Measurements from ENCODE around the gene BFSP1.

Gene BFSP1

GRCh38 chr20:17530716-17531664, at the start of gene BFSP1:
Gene BFSP1, minus strand, starts transcription at chr20:17531379. Its CDS starts 50 bp downstream, at chr20:17531329.
- no peak for DNase-seq (ENCODE audit: low read depth, low spot score)

- no peak for DNase-seq (ENCODE audit: low read depth, low spot score)
Observed at GRCh38 chr20:17580895-17581294, 49.7 kb upstream of the BFSP1 start.

- no peak for DNase-seq (ENCODE audit: low read depth, low spot score)
Observed at GRCh38 chr20:17579369-17580039, 48.3 kb upstream of the BFSP1 start.

GRCh38 chr20:17576215-17576614, 45.0 kb upstream of the BFSP1 start:
- DNase-seq (ENCODE audit: low read depth, low spot score): no peak

GRCh38 chr20:17573463-17573862, 42.3 kb upstream of the BFSP1 start:
- no peak for DNase-seq (ENCODE audit: low read depth, low spot score)

GRCh38 chr20:17572034-17572638, 41.0 kb upstream of the BFSP1 start:
- DNase-seq (ENCODE audit: low read depth, low spot score): no peak

GRCh38 chr20:17571153-17571527, 40.0 kb upstream of the BFSP1 start:
- DNase-seq (ENCODE audit: low read depth, low spot score): no peak

GRCh38 chr20:17570347-17571152, 39.4 kb upstream of the BFSP1 start:
- DNase-seq (ENCODE audit: low read depth, low spot score): no peak

GRCh38 chr20:17569616-17570346, 38.6 kb upstream of the BFSP1 start, which contains the start of gene DSTN:
Gene DSTN, plus strand, starts transcription at chr20:17570075. Its CDS starts 134 bp downstream, at chr20:17570209.
- DNase-seq (ENCODE audit: low read depth, low spot score): peak; percentile 87

GRCh38 chr20:17568972-17569521, 37.9 kb upstream of the BFSP1 start:
- DNase-seq (ENCODE audit: low read depth, low spot score): peak; percentile 20

- DNase-seq (ENCODE audit: low read depth, low spot score): no peak
Observed at GRCh38 chr20:17568045-17568788, 37.0 kb upstream of the BFSP1 start.

- DNase-seq (ENCODE audit: low read depth, low spot score): no peak
Observed at GRCh38 chr20:17566345-17566744, 35.2 kb upstream of the BFSP1 start.

- DNase-seq (ENCODE audit: low read depth, low spot score): no peak
Observed at GRCh38 chr20:17565169-17565845, 34.1 kb upstream of the BFSP1 start.

- DNase-seq (ENCODE audit: low read depth, low spot score): no peak
Observed at GRCh38 chr20:17562804-17563305, 31.7 kb upstream of the BFSP1 start.

- DNase-seq (ENCODE audit: low read depth, low spot score): no peak
Observed at GRCh38 chr20:17560344-17561074, 29.3 kb upstream of the BFSP1 start.

- no peak for DNase-seq (ENCODE audit: low read depth, low spot score)
Observed at GRCh38 chr20:17559338-17559737, 28.2 kb upstream of the BFSP1 start.

- no peak for DNase-seq (ENCODE audit: low read depth, low spot score)
Observed at GRCh38 chr20:17558941-17559304, 27.7 kb upstream of the BFSP1 start.

All from iPS DF 19.7 (cell line).